Measurements from ENCODE around the gene PSKH1.

- TF ChIP-seq CTCF (IDR thresholded peaks at IDR 0.05; ENCODE audit: low read depth, low read length, poor library complexity, severe bottlenecking) (no peak), EZH2phosphoT487 (IDR thresholded peaks at IDR 0.05; ENCODE audit: borderline replicate concordance, low read length) (no peak)
Measured at GRCh38 chr16:67886387-67886786, 6.7 kb upstream of the PSKH1 start.

All from DOHH2 (cell line).